ENCODE data around the gene APLF.

GRCh38 chr2:68512966-68513365 lies 45.6 kb downstream of the APLF start:
- TF ChIP-seq SP1 (IDR thresholded peaks at IDR 0.05): no peak
- TF ChIP-seq, protein P1, sequence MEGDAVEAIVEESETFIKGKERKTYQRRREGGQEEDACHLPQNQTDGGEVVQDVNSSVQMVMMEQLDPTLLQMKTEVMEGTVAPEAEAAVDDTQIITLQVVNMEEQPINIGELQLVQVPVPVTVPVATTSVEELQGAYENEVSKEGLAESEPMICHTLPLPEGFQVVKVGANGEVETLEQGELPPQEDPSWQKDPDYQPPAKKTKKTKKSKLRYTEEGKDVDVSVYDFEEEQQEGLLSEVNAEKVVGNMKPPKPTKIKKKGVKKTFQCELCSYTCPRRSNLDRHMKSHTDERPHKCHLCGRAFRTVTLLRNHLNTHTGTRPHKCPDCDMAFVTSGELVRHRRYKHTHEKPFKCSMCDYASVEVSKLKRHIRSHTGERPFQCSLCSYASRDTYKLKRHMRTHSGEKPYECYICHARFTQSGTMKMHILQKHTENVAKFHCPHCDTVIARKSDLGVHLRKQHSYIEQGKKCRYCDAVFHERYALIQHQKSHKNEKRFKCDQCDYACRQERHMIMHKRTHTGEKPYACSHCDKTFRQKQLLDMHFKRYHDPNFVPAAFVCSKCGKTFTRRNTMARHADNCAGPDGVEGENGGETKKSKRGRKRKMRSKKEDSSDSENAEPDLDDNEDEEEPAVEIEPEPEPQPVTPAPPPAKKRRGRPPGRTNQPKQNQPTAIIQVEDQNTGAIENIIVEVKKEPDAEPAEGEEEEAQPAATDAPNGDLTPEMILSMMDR (IDR thresholded peaks at IDR 0.05; ENCODE audit: low read depth, low read length, missing input control): no peak
- TF ChIP-seq GABPA (IDR thresholded peaks at IDR 0.05 in 1 of 2, conservative IDR thresholded peaks at IDR 0.05 in 1 of 2): no peak
- no peak for TF ChIP-seq RAD21 (IDR thresholded peaks at IDR 0.05)
- TF ChIP-seq RXRA (IDR thresholded peaks at IDR 0.05): no peak
- TF ChIP-seq JUND (IDR thresholded peaks at IDR 0.05): no peak
- no peak for TF ChIP-seq YY1 (IDR thresholded peaks at IDR 0.05)
- no peak for TF ChIP-seq REST (IDR thresholded peaks at IDR 0.05)
- TF ChIP-seq, protein P2, sequence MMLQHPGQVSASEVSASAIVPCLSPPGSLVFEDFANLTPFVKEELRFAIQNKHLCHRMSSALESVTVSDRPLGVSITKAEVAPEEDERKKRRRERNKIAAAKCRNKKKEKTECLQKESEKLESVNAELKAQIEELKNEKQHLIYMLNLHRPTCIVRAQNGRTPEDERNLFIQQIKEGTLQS (IDR thresholded peaks at IDR 0.05): no peak
- no peak for TF ChIP-seq MAX (IDR thresholded peaks at IDR 0.05)

Measured in liver (tissue), 3 donors.